Gastroesophageal sphincter (tissue), 3 donors: Measurements from ENCODE around the gene SDK1.

ENCODE experiments used
- EP300 ChIP-seq: sonication (generic); formaldehyde crosslinking; IDR thresholded peaks from one replicate; pipeline ENCODE4 v1.6.1; 2017; ENCODE audit warnings: antibody characterized with exemption, mild to moderate bottlenecking
- POLR2A ChIP-seq, 2 donors: fragments of 450-650 bp; IDR thresholded peaks; one replicate each; pipeline ENCODE4 v1.6.1; 2017; ENCODE audit warnings: antibody characterized with exemption in 2 of 2, mild to moderate bottlenecking in 2 of 2, moderate library complexity in 1 of 2
- POLR2AphosphoS5 ChIP-seq: sonication (generic); formaldehyde crosslinking; IDR thresholded peaks from one replicate; pipeline ENCODE4 v1.6.1; 2017; ENCODE audit warnings: antibody characterized with exemption
- TF ChIP-seq, protein P1 (sequence below), 4 experiments: fragments of 200-600 bp in 2 of 4; fragments of 450-650 bp in 2 of 4; sonication (generic) in 1 of 4; IDR thresholded peaks; one replicate each; pipeline ENCODE4 v1.5.1; 2017 to 2019; ENCODE audit warnings: antibody characterized with exemption in 4 of 4, mild to moderate bottlenecking in 2 of 4, moderate library complexity in 2 of 4

DNA sequence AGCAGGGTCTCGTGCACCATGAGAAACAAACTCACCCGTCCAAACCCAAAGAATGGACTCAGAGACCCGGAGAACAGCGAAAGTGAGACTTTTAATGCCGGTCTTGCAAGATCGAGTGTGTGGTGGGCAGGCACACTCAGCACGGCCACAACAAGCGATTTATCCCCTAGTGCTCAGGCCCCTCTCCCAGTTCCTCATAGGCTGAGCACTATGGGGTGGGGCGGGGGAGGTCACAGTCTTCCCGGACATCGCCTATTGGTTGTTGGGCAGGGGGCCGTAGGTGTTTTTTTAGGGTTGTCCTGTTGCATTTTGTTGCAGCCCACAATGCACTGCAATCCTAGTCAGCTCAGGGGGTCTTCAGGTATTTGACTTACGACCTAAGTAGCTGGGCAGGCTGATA is 772.7 kb downstream of the SDK1 start:
- TF ChIP-seq, protein P1, sequence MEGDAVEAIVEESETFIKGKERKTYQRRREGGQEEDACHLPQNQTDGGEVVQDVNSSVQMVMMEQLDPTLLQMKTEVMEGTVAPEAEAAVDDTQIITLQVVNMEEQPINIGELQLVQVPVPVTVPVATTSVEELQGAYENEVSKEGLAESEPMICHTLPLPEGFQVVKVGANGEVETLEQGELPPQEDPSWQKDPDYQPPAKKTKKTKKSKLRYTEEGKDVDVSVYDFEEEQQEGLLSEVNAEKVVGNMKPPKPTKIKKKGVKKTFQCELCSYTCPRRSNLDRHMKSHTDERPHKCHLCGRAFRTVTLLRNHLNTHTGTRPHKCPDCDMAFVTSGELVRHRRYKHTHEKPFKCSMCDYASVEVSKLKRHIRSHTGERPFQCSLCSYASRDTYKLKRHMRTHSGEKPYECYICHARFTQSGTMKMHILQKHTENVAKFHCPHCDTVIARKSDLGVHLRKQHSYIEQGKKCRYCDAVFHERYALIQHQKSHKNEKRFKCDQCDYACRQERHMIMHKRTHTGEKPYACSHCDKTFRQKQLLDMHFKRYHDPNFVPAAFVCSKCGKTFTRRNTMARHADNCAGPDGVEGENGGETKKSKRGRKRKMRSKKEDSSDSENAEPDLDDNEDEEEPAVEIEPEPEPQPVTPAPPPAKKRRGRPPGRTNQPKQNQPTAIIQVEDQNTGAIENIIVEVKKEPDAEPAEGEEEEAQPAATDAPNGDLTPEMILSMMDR (IDR thresholded peaks at IDR 0.05) = no peak
- TF ChIP-seq POLR2A (IDR thresholded peaks at IDR 0.05) (no peak), EP300 (no peak), POLR2AphosphoS5 (no peak)
